GM18867 (cell line): Measurements from ENCODE around the gene SHTN1.
A peak's percentile ranks its signal among the peaks of the same experiment; 100 is the strongest.

Experiments
- ATAC-seq: cut with Tn5 transposase; IDR thresholded peaks from one replicate; pipeline ENCODE4 v1.9.1; 2021; ENCODE audit warnings: mild to moderate bottlenecking, moderate library complexity; ENCODE audit not compliant: unreplicated experiment

Gene SHTN1

GRCh38 chr10:116838143-116838725 is 166.8 kb downstream of the SHTN1 start:
- ATAC-seq, result peak; percentile 92

GRCh38 chr10:116836902-116837523 is 168.0 kb downstream of the SHTN1 start:
- ATAC-seq, result no peak

GRCh38 chr10:116836083-116836482 is 168.9 kb downstream of the SHTN1 start:
- ATAC-seq, result no peak

GRCh38 chr10:116835658-116836057 is 169.3 kb downstream of the SHTN1 start:
- no peak for ATAC-seq

- ATAC-seq, result no peak
Observed at GRCh38 chr10:116833986-116834985, 170.7 kb downstream of the SHTN1 start.

GRCh38 chr10:116831790-116832189 is 173.2 kb downstream of the SHTN1 start:
- ATAC-seq, result no peak
